Panc1 (cell line): ENCODE data around the gene OTULINL. TPM values are rescaled to one million over a fixed set of nuclear protein-coding genes. Genes with fewer than 3 reads are reported as not detected.

Experiments used
- ATAC-seq: fragments of 200-7000 bp; cut with Tn5 transposase; 2 replicates; pipeline ENCODE4 v1.9.1; 2020; ENCODE audit warnings: mild to moderate bottlenecking, moderate library complexity
- BruUV-seq: library from RNA; stranded (reverse); fragments of 400-500 nt; replicated peaks from 2 replicates; lab custom pipeline; 2021; lab: Mats Ljungman, UMichigan
- CTCF ChIA-PET: fragments of 300-600 bp; sonication (Branson Sonifier 250); formaldehyde crosslinking; loops from one replicate; lab custom pipeline; 2022; ENCODE audit warnings: antibody characterized with exemption; lab: Charles Lee
- POLR2A ChIA-PET: fragments of 300-600 bp; sonication (Branson Sonifier 250); formaldehyde crosslinking; loops from one replicate; lab custom pipeline; 2022; ENCODE audit warnings: antibody characterized with exemption; lab: Charles Lee
- DNase-seq: peaks from one replicate; pipeline ENCODE4 v3.0.0-alpha.2; 2010; ENCODE audit warnings: low read depth, low spot score
- H3K27ac ChIP-seq: 2 replicates; pipeline ENCODE4 v1.5.1; 2011; ENCODE audit warnings: mild to moderate bottlenecking, low read length, inconsistent platforms
- H3K27me3 ChIP-seq: fragments of 200-500 bp; sonication (Bioruptor generic); 2 replicates; pipeline ENCODE4 v1.6.0; 2014; ENCODE audit warnings: low read length, inconsistent platforms; ENCODE audit not compliant: control insufficient read depth, insufficient read depth
- H3K36me3 ChIP-seq: fragments of 200-500 bp; sonication (Bioruptor generic); 2 replicates; pipeline ENCODE4 v1.5.1; 2014; ENCODE audit warnings: inconsistent platforms, mild to moderate bottlenecking, low read length, moderate library complexity; ENCODE audit not compliant: control insufficient read depth, insufficient read depth
- H3K4me1 ChIP-seq: 2 replicates; pipeline ENCODE4 v1.5.1; 2011; ENCODE audit warnings: inconsistent platforms, mild to moderate bottlenecking, low read length, moderate library complexity; ENCODE audit not compliant: control insufficient read depth, insufficient read depth
- H3K4me3 ChIP-seq, 2 experiments: 2 replicates each; pipeline ENCODE4 v1.5.1; 2011 to 2012; ENCODE audit warnings: low read depth in 2 of 2, low read length in 2 of 2, mild to moderate bottlenecking in 2 of 2, inconsistent platforms in 1 of 2, moderate library complexity in 1 of 2
- H3K9me3 ChIP-seq: fragments of 200-500 bp; sonication (Bioruptor generic); 2 replicates; pipeline ENCODE4 v1.5.1; 2014; ENCODE audit warnings: low read depth, mild to moderate bottlenecking, inconsistent platforms, low read length, moderate library complexity; ENCODE audit not compliant: control insufficient read depth, insufficient read depth
- POLR2AphosphoS5 ChIP-seq: IDR thresholded peaks from 2 replicates; pipeline ENCODE4 v1.6.1; 2012; ENCODE audit warnings: mild to moderate bottlenecking, low read depth, low read length, moderate library complexity
- SIN3A ChIP-seq: IDR thresholded peaks from 2 replicates; pipeline ENCODE4 v1.6.1; 2012; ENCODE audit warnings: low read depth, mild to moderate bottlenecking, low read length, moderate library complexity, borderline replicate concordance; ENCODE audit not compliant: insufficient read depth
- TCF7L2 ChIP-seq: IDR thresholded peaks from 2 replicates; pipeline ENCODE4 v1.6.1; 2011; ENCODE audit warnings: mild to moderate bottlenecking, low read depth, low read length, inconsistent platforms
- in situ Hi-C: cut with HindIII; loops from 2 replicates; pipeline ENCODE4 v1.10.0; 2016; ENCODE audit warnings: low sequenced_read_pairs, low pct_unique_long_range_greater_than_20kb
- intact Hi-C: fragments of 100-400 bp; cut with micrococcal nuclease; formaldehyde crosslinking; loops from one replicate; pipeline ENCODE4 v1.10.0; 2022; ENCODE audit not compliant: unreplicated experiment
- total RNA-seq: library from RNA; stranded (reverse); gene quantifications from one replicate; pipeline ENCODE4 v1.2.1, GENCODE V29; 2021; ENCODE audit not compliant: unreplicated experiment
- TF ChIP-seq, protein P1 (sequence below): fragments of 450-650 bp; IDR thresholded peaks from 2 replicates; pipeline ENCODE4 v1.5.1; 2017; ENCODE audit warnings: mild to moderate bottlenecking
- TF ChIP-seq, protein P2 (sequence below), 2 experiments: IDR thresholded peaks; 2 replicates each; pipeline ENCODE4 v1.6.1; 2011 to 2012; ENCODE audit warnings: low read depth in 2 of 2, control low read depth in 1 of 2, low read length in 1 of 2, mild to moderate bottlenecking in 1 of 2, moderate library complexity in 1 of 2; ENCODE audit not compliant: insufficient read depth in 1 of 2

The OTULINL gene
- total RNA-seq, 1 experiment from 2014 or later, result 1.8 TPM

DNA sequence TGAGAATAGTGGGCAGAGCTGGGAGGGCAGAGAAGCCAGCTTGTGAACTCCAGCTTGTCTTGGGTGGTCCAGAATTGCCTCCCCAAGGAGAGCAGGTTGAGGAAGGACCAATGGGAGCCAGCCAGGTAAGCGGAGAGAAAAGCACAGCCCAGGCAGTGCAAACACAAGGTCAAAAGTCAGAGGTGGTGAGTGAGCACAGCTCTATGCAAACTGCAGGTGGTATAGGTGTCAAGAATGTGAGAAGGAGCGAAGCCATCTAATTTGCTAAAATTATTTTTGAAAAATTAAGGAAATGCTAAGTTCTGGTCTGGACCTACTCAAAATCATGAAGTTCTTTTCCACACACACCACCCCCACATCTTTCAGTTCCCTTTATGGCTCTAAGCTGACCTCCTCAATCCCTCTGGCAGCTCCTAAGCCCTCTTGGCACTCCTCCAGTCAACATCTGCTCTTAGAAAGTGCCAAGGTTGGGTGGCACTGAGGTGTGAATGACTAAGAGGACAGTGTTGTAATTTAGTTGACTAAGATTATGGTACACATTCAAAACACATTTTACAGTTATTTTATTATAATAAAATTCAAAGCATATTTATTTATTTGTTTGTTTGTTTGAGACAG lies 6.6 kb upstream of the OTULINL start:
- H3K4me3 ChIP-seq, result no peak overlapping the region
- peaks cover 2% of the 10 kb centered on the region; the same call in 1 of the 2 replicates for H3K27me3 ChIP-seq
- in situ Hi-C loops, result no loop called here
- no TSS peak for BruUV-seq
- H3K27ac ChIP-seq, result no peak overlapping the region
- H3K9me3 ChIP-seq, result no peaks in the 10 kb centered on the region
- CTCF ChIA-PET, result interaction anchor here (0.6 kb wide), 1 partner anchor 586 kb away, joined by 3 read pairs; no protein-coding TSS in a partner anchor
- TF ChIP-seq, protein P1, sequence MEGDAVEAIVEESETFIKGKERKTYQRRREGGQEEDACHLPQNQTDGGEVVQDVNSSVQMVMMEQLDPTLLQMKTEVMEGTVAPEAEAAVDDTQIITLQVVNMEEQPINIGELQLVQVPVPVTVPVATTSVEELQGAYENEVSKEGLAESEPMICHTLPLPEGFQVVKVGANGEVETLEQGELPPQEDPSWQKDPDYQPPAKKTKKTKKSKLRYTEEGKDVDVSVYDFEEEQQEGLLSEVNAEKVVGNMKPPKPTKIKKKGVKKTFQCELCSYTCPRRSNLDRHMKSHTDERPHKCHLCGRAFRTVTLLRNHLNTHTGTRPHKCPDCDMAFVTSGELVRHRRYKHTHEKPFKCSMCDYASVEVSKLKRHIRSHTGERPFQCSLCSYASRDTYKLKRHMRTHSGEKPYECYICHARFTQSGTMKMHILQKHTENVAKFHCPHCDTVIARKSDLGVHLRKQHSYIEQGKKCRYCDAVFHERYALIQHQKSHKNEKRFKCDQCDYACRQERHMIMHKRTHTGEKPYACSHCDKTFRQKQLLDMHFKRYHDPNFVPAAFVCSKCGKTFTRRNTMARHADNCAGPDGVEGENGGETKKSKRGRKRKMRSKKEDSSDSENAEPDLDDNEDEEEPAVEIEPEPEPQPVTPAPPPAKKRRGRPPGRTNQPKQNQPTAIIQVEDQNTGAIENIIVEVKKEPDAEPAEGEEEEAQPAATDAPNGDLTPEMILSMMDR, result no peak
- TF ChIP-seq SIN3A (no peak), POLR2AphosphoS5 (no peak), TCF7L2 (no peak)
- TF ChIP-seq, protein P2, sequence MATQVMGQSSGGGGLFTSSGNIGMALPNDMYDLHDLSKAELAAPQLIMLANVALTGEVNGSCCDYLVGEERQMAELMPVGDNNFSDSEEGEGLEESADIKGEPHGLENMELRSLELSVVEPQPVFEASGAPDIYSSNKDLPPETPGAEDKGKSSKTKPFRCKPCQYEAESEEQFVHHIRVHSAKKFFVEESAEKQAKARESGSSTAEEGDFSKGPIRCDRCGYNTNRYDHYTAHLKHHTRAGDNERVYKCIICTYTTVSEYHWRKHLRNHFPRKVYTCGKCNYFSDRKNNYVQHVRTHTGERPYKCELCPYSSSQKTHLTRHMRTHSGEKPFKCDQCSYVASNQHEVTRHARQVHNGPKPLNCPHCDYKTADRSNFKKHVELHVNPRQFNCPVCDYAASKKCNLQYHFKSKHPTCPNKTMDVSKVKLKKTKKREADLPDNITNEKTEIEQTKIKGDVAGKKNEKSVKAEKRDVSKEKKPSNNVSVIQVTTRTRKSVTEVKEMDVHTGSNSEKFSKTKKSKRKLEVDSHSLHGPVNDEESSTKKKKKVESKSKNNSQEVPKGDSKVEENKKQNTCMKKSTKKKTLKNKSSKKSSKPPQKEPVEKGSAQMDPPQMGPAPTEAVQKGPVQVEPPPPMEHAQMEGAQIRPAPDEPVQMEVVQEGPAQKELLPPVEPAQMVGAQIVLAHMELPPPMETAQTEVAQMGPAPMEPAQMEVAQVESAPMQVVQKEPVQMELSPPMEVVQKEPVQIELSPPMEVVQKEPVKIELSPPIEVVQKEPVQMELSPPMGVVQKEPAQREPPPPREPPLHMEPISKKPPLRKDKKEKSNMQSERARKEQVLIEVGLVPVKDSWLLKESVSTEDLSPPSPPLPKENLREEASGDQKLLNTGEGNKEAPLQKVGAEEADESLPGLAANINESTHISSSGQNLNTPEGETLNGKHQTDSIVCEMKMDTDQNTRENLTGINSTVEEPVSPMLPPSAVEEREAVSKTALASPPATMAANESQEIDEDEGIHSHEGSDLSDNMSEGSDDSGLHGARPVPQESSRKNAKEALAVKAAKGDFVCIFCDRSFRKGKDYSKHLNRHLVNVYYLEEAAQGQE (IDR thresholded peaks at IDR 0.05; ENCODE audit: insufficient read depth in 1 of 2, low read depth in 2 of 2, low read length in 1 of 2), result no peak
- DNase-seq, result peak; percentile 27
- POLR2A ChIA-PET, result no interaction called here
- H3K4me1 ChIP-seq, result no peaks in the 10 kb centered on the region
- intact Hi-C loops, result no loop called here
- no peaks in the 10 kb centered on the region for H3K36me3 ChIP-seq
- ATAC-seq, result no peak

DNA sequence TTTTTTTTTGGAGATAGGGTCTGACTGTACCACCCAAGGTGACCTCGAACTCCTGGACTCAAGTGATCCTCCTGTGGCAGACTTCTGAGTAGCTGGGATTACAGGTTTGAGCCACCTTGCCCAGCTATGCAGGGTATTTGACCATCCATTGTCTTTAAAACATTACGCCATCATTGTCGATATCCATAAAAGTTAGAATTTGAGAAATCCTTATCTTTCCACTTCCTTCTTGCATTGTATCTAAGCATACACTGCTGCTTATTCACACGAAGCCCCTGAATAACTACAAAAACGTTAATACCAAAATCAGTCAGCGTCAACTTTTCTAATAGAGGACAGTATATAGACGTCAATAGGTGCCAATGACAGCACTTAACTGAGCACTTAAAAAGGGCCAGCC lies 5.4 kb upstream of the OTULINL start:
- ATAC-seq (no peak), DNase-seq (no peak)
- no peaks in the 10 kb centered on the region for H3K36me3 ChIP-seq
- ChIA-PET POLR2A (interaction anchor here (0.6 kb wide), 1 partner anchor 19 kb away, joined by 8 read pairs; no protein-coding TSS in a partner anchor), CTCF (interaction anchor here (0.7 kb wide), 1 partner anchor 150 kb away, joined by 3 read pairs; no protein-coding TSS in a partner anchor)
- 0 out of 2 replicates have a peak, but pooled peaks cover 3% of the 10 kb centered on the region for H3K4me1 ChIP-seq
- intact Hi-C loops, result no loop called here
- no TSS peak for BruUV-seq
- in situ Hi-C loops, result no loop called here
- TF ChIP-seq, protein P2 (IDR thresholded peaks at IDR 0.05; ENCODE audit: insufficient read depth in 1 of 2, low read depth in 2 of 2, low read length in 1 of 2), result no peak
- H3K9me3 ChIP-seq, result no peaks in the 10 kb centered on the region
- peaks cover 12% of the 10 kb centered on the region for H3K27me3 ChIP-seq
- no peak overlapping the region for H3K4me3 ChIP-seq
- no peak overlapping the region for H3K27ac ChIP-seq
